Measurements from ENCODE around the gene SERTAD3.

- TF ChIP-seq CTCF (IDR thresholded peaks at IDR 0.05): no peak
- no peak for TF ChIP-seq POLR2A (IDR thresholded peaks at IDR 0.05)
These were observed 21.0 kb upstream of the SERTAD3 start for GRCh38 chr19:40465025-40465556.

All from body of pancreas (tissue), 4 donors.